Gastrocnemius medialis (tissue), 4 donors: ENCODE measurements around the gene NXN. TPM values are rescaled to one million over a fixed set of nuclear protein-coding genes. Genes with fewer than 3 reads are reported as not detected.

ENCODE experiments used
- ATAC-seq, 2 donors: fragments of 150-250 bp; one replicate each; pipeline ENCODE4 v1.9.1; 2016
- DNase-seq, 2 donors: peaks; one replicate each; pipeline ENCODE4 v3.0.0-alpha.2; 2019
- H3K27ac ChIP-seq, 4 donors: fragments of 200-600 bp; sonication (generic); 1 replicate in 1 of 4; 2 replicates in 3 of 4; pipeline ENCODE4 v1.5.1; 2016 to 2018; ENCODE audit warnings: mild to moderate bottlenecking in 2 of 4, moderate library complexity in 1 of 4
- H3K27me3 ChIP-seq, 3 donors: fragments of 200-600 bp; sonication (generic) in 2 of 3; 1 replicate in 1 of 3; 2 replicates in 2 of 3; pipeline versions ENCODE4 v1.5.1 to v1.6.0; 2016 to 2019; ENCODE audit warnings: mild to moderate bottlenecking in 1 of 3, moderate library complexity in 1 of 3
- H3K36me3 ChIP-seq, 2 donors: fragments of 200-600 bp; sonication (generic) in 1 of 2; one replicate each; pipeline ENCODE4 v1.5.1; 2017 to 2018
- H3K4me1 ChIP-seq, 2 donors: fragments of 200-600 bp; sonication (generic) in 1 of 2; one replicate each; pipeline ENCODE4 v1.5.1; 2016 to 2017; ENCODE audit warnings: mild to moderate bottlenecking in 2 of 2
- H3K4me3 ChIP-seq, 4 donors: fragments of 200-600 bp; sonication (generic) in 3 of 4; 1 replicate in 1 of 4; 2 replicates in 3 of 4; pipeline ENCODE4 v1.5.1; 2016 to 2019; ENCODE audit warnings: mild to moderate bottlenecking in 2 of 4
- H3K9me3 ChIP-seq, 3 donors: fragments of 200-600 bp; sonication (generic) in 2 of 3; 1 replicate in 1 of 3; 2 replicates in 2 of 3; pipeline ENCODE4 v1.5.1; 2016 to 2019
- POLR2A ChIP-seq, 2 donors: fragments of 450-650 bp; IDR thresholded peaks; one replicate each; pipeline ENCODE4 v1.6.1; 2017; ENCODE audit warnings: antibody characterized with exemption in 2 of 2, mild to moderate bottlenecking in 2 of 2, moderate library complexity in 2 of 2
- in situ Hi-C, 4 donors: fragments of 200-750 bp; cut with MboI; loops; one replicate each; pipeline versions ENCODE4 v1.15.0 to v1.8.0; 2017; ENCODE audit warnings: low sequenced_read_pairs in 4 of 4
- intact Hi-C: fragments of 100-400 bp; cut with DNase I; formaldehyde crosslinking; loops from one replicate; pipeline ENCODE4 v1.15.1; 2023; ENCODE audit warnings: low total_unique reads
- total RNA-seq, 4 donors: library from RNA; depleted of rRNA; stranded (reverse); fragments of >200 nt; gene quantifications; one replicate each; pipeline versions ENCODE4 v1.1.0 to v1.2.3, GENCODE V29; 2016
- TF ChIP-seq, protein P1 (sequence below), 5 experiments: fragments of 450-650 bp in 3 of 5; fragments of 200-600 bp in 2 of 5; sonication (generic) in 2 of 5; IDR thresholded peaks in 4 of 5; conservative IDR thresholded peaks in 1 of 5; 1 replicate in 4 of 5; 2 replicates in 1 of 5; pipeline ENCODE4 v1.5.1; 2016 to 2019; ENCODE audit warnings: antibody characterized with exemption in 5 of 5, mild to moderate bottlenecking in 3 of 5, moderate library complexity in 3 of 5

Gene NXN
- total RNA-seq, 4 donors from 2014 or later, result 55.6 to 86.4 (median 62.7) TPM

DNA sequence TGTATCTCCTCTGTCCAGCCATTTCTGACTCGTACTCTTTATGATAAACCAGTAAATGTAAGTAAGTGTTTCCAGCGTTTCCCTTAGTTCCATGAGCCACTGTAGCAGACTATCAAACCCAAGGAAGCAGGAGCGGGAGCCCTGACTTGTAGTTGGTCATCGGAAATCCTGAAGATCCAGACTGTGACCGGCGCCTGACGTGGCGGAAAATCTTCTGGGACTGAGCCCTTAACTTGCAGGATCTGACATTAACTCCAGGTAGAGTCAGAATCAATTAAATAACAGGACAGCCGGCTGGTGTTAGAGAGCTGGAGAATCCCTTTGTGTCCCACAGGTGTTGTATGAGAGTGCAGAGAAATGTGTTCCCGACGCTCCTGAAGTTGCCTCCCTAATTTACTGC, 201.5 kb downstream of the NXN start:
- H3K27me3 ChIP-seq, result no peaks in the 10 kb centered on the region
- no peaks in the 10 kb centered on the region for H3K9me3 ChIP-seq
- ATAC-seq (no peak), DNase-seq (no peak)
- no peak overlapping the region for H3K4me3 ChIP-seq
- H3K27ac ChIP-seq, result no peak overlapping the region
- in situ Hi-C loops (no loop called here), intact Hi-C loops (no loop called here)
- peaks cover 10 to 11% of the 10 kb centered on the region in 2 donors for H3K4me1 ChIP-seq
- TF ChIP-seq, protein P1, sequence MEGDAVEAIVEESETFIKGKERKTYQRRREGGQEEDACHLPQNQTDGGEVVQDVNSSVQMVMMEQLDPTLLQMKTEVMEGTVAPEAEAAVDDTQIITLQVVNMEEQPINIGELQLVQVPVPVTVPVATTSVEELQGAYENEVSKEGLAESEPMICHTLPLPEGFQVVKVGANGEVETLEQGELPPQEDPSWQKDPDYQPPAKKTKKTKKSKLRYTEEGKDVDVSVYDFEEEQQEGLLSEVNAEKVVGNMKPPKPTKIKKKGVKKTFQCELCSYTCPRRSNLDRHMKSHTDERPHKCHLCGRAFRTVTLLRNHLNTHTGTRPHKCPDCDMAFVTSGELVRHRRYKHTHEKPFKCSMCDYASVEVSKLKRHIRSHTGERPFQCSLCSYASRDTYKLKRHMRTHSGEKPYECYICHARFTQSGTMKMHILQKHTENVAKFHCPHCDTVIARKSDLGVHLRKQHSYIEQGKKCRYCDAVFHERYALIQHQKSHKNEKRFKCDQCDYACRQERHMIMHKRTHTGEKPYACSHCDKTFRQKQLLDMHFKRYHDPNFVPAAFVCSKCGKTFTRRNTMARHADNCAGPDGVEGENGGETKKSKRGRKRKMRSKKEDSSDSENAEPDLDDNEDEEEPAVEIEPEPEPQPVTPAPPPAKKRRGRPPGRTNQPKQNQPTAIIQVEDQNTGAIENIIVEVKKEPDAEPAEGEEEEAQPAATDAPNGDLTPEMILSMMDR (IDR thresholded peaks at IDR 0.05 in 4 of 5, conservative IDR thresholded peaks at IDR 0.05 in 1 of 5), result no peak
- TF ChIP-seq POLR2A (IDR thresholded peaks at IDR 0.05), result no peak
- H3K36me3 ChIP-seq, result peaks cover 0 to 56% of the 10 kb centered on the region in 2 donors

DNA sequence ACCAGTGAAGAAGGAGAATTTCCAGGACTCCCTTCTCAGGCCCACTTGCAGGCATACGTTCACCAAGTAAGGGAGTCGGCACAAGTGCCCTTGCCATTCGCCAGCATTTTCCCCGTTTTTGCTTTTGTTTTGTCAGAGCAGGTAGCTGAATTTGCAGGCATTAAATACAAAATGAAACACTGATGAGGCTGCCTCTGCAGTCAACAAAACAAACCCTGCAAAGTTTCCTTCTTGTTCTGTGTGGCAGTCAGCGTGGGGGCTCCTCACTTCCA, 205.3 kb downstream of the NXN start:
- TF ChIP-seq POLR2A (IDR thresholded peaks at IDR 0.05), result no peak
- TF ChIP-seq, protein P1 (IDR thresholded peaks at IDR 0.05 in 4 of 5, conservative IDR thresholded peaks at IDR 0.05 in 1 of 5), result no peak
- intact Hi-C loops, result no loop called here
- peaks cover 0 to 82% of the 10 kb centered on the region in 2 donors for H3K36me3 ChIP-seq
- no peaks in the 10 kb centered on the region for H3K27me3 ChIP-seq
- no peak overlapping the region for H3K4me3 ChIP-seq
- H3K27ac ChIP-seq, result no peak overlapping the region
- in situ Hi-C loops, result no loop called here
- ATAC-seq, result no peak
- no peak for DNase-seq
- H3K4me1 ChIP-seq, result no peaks in the 10 kb centered on the region
- no peaks in the 10 kb centered on the region for H3K9me3 ChIP-seq

DNA sequence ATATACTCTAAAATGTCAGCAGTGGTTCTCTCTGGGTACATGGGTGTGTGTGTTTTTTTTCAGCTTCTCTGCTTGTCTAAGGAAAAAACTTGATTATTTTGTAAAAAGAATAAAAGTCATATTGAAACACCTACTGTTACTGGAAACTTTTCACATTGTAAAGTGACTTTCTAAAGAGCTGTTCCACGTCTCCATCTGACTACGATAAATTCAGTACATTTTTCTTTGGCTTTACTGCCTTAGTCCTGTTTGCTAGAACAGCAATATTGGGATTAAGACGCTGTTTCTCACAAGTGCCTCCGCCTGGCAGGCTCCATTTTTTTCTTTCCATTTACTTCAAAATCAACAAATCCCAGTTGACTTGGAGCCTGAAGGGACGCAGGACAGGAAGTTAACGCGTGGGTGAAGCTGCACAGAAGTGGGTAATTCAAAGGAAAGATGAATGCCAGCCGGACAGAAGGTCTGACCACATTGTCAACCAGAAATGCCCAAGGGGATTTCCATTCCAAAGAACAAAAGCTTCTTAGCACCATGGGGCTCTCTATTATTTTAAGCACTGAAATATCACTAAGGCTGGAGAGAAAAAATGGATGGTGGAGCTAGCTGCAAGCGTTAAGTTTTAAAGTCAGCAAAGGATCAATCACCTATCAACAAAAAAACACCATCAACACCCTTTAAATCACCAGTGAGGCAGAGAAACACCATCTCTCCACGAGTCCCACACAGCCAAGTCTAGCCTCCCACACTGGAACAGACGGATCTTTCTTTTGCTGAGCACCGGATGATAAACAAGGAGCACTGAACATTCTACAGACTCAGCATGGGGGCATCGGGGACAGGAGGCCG, 205.9 kb downstream of the NXN start:
- Histone ChIP-seq H3K4me3 (no peak overlapping the region), H3K9me3 (no peaks in the 10 kb centered on the region), H3K27me3 (no peaks in the 10 kb centered on the region), H3K27ac (no peak overlapping the region), H3K4me1 (no peaks in the 10 kb centered on the region), H3K36me3 (peaks cover 0 to 86% of the 10 kb centered on the region in 2 donors)
- intact Hi-C loops (no loop called here), in situ Hi-C loops (no loop called here)
- TF ChIP-seq, protein P1 (IDR thresholded peaks at IDR 0.05 in 4 of 5, conservative IDR thresholded peaks at IDR 0.05 in 1 of 5), result no peak
- TF ChIP-seq POLR2A (IDR thresholded peaks at IDR 0.05), result no peak
- no peak for ATAC-seq
- no peak for DNase-seq

DNA sequence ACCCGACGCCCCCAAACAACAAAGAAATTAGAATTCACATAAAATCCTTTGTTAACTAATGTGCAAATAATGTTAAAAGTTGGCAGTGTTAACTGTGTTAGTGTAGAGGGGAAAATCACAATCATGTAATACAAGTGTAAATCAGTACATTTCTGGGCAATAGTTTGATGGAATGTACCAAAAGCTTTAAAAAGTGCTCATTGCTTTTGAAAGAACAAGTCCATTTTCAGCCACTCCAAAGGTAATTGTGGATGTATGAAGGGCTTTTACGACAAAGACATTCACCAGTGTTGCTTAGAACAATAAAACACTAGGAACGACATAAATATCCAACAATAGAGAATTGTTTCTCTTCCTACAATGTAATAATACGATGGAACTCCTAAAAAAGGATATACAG, 206.6 kb downstream of the NXN start:
- H3K4me3 ChIP-seq, result no peak overlapping the region
- no peak overlapping the region for H3K27ac ChIP-seq
- no peaks in the 10 kb centered on the region for H3K9me3 ChIP-seq
- H3K27me3 ChIP-seq, result no peaks in the 10 kb centered on the region
- ATAC-seq (no peak), DNase-seq (no peak)
- TF ChIP-seq, protein P1 (IDR thresholded peaks at IDR 0.05 in 4 of 5, conservative IDR thresholded peaks at IDR 0.05 in 1 of 5), result no peak
- TF ChIP-seq POLR2A (IDR thresholded peaks at IDR 0.05), result no peak
- in situ Hi-C loops (no loop called here), intact Hi-C loops (no loop called here)
- H3K4me1 ChIP-seq, result no peaks in the 10 kb centered on the region
- peaks cover 0 to 83% of the 10 kb centered on the region in 2 donors for H3K36me3 ChIP-seq

DNA sequence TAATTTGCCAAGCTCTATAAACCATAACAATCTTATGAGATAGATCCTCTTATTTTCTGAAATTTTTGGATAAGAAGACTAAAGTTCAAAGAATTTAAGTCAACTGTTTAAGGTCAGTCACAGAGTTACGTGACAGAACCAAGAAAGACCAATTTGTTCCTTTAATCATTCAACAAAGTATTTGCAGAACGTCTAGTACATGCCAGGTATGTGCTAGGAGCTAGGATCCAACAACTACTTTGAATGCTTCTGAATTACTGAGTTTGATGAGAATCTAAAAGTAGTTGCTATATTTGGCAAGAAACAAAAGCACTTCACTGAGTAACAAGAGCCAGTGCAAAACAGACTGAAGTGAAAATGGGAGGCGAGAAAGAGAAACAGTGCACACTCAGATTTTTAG, 212.5 kb downstream of the NXN start:
- in situ Hi-C loops, result no loop called here
- intact Hi-C loops, result no loop called here
- no peak for TF ChIP-seq POLR2A (IDR thresholded peaks at IDR 0.05)
- TF ChIP-seq, protein P1 (IDR thresholded peaks at IDR 0.05 in 4 of 5, conservative IDR thresholded peaks at IDR 0.05 in 1 of 5), result no peak
- Histone ChIP-seq H3K27me3 (no peaks in the 10 kb centered on the region), H3K4me3 (no peak overlapping the region), H3K36me3 (peaks cover 0 to 68% of the 10 kb centered on the region in 2 donors), H3K4me1 (no peaks in the 10 kb centered on the region), H3K27ac (no peak overlapping the region), H3K9me3 (no peaks in the 10 kb centered on the region)
- DNase-seq (no peak), ATAC-seq (no peak)
